Frontal cortex (tissue), 4 donors: ENCODE measurements around the gene IL18RAP. TPM values are rescaled to one million over a fixed set of nuclear protein-coding genes. Genes with fewer than 3 reads are reported as not detected.
A peak's percentile ranks its signal among the peaks of the same experiment; 100 is the strongest.

Source experiments
- DNase-seq, 2 donors: peaks; one replicate each; pipeline ENCODE4 v3.0.0; 2012; ENCODE audit warnings: low spot score in 2 of 2
- FAIRE-seq: peaks from 2 replicates; lab custom pipeline; 2012; peaks lifted over from hg19 to GRCh38; lab: Jason Lieb, UNC
- total RNA-seq: library from RNA; depleted of rRNA; stranded (reverse); fragments of >200 nt; gene quantifications from one replicate; pipeline ENCODE4 v1.2.3, GENCODE V29; 2014
- donor health status: control.
- donor health status: control.
- donor health status: control.

Gene IL18RAP
- total RNA-seq, 1 donor from 2014 or later, result 0.41 TPM

DNA sequence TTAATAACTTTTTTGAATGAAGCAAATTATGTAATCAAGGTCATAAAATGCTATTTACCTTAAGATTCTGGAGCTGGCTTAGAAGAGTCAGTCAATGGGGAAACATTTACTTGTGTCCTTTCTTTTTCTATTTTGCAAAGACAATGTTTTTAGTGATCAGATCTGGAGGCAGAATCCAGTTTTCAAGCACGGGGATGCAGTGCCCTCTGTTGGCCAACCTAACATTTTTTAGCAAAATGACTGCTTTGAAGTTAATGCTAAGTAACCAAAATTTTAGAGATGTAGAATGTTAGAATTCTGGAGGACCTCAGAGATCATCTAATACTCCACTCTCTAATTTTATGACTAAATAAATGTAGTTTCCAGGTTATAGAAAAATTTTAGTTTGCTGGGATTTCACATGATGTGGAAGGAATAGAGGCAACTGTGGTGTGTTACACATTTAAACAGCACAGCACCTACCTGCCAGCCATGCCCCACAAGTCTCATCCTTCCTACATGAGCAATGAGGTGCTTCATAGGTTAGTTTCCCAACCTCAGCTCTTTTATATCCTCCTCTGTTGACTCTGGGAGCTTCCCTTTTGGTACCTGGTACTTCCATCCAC lies 26.5 kb downstream of the IL18RAP start:
- peak; percentile 8 to 43 for DNase-seq
- FAIRE-seq, result peak; percentile 66

DNA sequence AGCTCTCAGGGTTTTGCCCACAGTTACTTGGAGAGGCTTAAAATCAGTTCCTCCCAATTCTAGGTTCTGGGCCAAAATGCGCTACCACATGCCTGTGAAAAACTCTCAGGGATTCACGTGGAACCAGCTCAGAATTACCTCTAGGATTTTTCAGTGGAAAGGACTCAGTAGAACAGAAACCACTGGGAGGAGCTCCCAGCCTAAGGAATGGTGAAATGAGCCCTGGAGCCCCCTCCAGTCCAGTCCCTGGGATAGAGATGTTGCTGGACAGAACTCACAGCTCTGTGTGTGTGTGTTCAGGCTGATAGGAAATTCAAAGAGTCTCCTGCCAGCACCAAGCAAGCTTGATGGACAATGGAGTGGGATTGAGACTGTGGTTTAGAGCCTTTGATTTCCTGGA lies 29.0 kb downstream of the IL18RAP start:
- FAIRE-seq (no peak), DNase-seq (no peak)

DNA sequence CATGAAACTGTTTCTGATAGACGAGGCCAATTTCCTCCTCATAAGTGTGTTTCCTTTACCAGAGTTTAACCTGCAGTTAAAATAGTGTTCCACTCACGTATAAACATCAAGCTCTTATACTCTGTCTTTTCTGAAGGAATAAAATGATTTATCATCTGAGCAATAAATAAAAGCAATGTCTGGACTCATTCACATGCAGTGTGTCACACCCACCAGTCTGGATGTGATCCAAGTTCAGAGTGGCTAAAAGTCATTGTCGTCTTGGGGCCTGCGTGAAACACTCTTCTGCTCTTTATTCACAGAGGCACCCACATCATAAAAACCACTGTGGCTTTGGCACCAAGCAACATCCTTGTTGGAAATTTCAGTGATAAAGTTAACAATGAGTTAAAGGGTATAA lies 30.5 kb downstream of the IL18RAP start:
- no peak for FAIRE-seq

DNA sequence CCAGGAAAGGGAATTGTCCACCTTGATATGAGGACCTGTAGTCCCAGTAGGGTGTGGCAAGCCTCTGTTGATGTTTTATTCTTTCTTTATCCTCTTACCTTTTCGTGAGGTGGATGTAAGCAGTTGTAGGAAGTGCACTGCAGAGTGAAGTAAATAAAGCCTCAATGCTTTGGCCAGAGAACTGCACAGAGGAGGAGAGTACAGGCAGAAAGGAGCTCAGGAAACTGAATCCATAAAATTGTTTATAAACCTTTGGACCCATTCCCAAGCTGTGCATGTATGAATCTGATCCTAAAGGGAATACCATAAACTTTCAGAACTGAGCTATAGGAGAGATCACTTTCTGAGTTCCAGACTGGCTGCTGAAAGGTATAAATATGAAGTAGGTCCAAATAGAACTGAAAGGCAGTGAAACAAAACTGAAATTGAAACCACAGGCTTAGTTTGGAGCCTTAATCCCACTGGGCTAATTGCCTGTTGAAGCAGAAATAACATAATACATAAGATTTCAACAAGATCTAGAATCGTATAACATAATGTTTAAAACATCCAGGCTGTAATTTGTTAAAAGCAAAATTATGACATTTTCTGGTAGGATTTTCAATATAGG lies 32.2 kb downstream of the IL18RAP start:
- no peak for FAIRE-seq

More for the DNA sequence above, 30.5 kb downstream of the IL18RAP start:
- DNase-seq, result no peak

DNA sequence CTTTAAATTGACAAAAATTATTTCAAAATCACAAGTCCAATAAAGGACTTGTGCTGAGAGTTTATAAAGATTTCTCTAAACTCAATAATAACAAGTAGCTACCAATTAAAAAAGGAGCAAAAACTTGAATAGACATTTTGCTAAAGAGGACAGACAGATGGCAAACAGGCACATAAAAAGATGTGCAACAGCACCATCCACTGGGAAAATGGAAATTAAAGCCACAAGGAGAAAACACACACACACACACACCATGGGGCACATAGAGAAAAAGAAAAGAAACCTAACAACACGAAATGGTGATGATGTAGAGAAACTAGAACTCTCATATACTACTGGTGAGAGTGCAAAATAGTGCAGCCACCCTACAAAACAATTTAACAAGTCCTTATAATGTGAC lies 37.5 kb downstream of the IL18RAP start:
- FAIRE-seq (no peak), DNase-seq (no peak)

More for the DNA sequence above, 32.2 kb downstream of the IL18RAP start:
- no peak for DNase-seq

DNA sequence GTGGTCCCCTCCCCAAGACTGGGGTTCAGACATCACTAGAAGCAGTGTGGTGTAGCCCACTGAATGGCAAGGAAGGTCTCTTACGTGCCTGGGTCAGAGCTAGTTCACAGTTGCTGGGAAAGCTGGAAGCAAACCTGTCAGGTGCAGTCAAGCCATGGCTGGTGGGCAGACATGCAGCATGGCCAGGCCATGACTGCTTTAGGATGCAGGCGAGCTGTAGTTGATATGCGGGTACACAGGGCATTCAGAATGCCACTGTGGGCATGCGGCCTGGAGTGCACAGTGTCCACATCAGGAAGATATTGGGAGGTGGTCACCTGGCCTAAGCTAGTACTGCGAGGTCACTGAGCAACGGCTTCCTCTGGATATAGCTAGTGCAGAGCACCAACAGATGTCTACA lies 38.2 kb downstream of the IL18RAP start:
- FAIRE-seq (no peak), DNase-seq (no peak)

DNA sequence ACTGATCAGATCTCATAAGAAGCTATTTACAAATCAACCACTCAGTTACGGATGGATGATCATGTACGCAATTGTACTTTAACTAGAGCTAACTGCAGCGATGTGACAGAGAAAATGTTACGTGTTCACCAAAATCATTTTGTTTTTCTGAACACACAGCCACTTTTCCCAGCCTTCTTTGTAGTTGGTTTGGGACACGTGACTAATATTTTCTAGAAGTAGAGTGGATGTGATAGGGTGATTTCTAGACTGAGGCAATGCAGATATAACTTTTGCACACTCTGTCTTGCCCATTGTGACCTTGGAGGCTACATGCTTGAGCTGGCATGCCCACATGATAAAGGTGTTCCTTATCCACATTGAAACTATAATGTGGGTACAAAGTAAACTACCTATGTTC lies 40.2 kb downstream of the IL18RAP start:
- DNase-seq, result no peak
- FAIRE-seq, result no peak

DNA sequence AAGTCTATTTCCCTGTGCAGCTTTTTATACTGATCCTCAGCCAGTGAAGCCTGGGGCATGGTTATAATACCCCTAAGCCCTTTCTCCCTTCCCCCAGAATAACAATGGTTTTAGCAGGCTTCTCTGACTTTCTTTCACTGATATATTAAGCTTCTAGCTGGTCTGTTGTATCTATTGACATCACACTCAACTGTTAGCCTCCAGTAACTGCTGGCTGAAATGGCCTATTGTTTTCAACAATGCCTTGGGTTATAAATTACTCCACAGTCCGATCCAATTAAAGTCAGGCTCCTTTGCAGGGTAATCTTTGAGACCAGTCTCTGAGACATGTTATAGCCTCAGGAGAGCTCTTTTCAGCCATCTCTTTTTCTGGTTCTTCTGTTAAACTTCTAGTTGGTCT lies 47.2 kb downstream of the IL18RAP start:
- DNase-seq (no peak), FAIRE-seq (no peak)

DNA sequence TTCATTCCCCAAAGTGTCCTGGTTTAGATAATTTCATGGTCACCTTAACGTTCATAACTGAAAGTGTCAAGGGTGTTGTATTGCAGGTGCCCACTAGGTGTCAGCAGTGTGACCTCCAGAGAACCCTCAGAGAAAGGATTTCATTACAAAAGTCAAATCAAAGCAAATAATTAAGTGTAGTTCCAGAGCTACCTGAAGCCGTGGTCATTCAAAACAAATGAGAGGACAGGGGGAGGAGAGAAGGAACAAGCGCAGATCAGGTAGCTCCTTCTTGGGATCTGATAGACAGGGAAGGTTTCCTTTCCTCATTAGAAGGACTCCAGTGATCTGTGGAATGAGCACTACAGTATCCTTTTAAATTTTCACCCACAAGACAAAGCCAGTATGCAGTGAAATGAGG lies 50.1 kb downstream of the IL18RAP start, which contains the start of gene SLC9A4:
TSS of gene SLC9A4 (plus strand) at position 207 of the 400 bp plus-strand sequence. CDS start 534 bp downstream, outside the sequence.
- DNase-seq (peak; percentile 5 to 7), FAIRE-seq (no peak)

DNA sequence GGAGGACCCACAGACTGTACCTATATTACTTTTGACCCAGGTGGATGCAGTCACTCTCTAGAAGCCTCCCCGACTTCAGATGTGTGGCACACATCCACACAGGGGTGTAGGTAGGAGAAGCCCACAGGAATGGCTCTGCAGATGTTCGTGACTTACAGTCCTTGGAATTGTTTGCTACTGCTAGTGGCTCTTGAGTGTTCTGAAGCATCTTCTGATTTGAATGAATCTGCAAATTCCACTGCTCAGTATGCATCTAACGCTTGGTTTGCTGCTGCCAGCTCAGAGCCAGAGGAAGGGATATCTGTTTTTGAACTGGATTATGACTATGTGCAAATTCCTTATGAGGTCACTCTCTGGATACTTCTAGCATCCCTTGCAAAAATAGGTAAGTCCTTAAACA lies 50.7 kb downstream of the IL18RAP start:
- DNase-seq (no peak), FAIRE-seq (no peak)

DNA sequence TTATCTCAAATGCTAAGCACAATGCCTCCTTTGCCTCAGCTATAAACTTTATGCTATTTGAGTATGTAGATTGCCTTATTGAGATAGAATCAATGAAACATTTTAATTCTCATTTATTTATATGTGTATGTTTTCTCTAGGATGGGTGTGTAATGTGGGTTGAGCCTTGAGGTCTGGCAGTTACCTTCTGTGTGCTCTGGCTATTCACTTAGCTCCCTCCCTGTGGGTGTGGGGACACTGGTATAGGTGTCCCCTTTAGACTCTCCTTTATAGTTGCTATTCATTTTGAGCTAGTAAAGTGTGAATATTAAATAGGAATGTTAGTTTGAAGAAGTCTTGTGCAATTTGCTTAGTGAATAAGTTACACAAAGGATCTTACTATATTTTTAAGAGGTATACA lies 51.8 kb downstream of the IL18RAP start:
- DNase-seq, result no peak
- no peak for FAIRE-seq

DNA sequence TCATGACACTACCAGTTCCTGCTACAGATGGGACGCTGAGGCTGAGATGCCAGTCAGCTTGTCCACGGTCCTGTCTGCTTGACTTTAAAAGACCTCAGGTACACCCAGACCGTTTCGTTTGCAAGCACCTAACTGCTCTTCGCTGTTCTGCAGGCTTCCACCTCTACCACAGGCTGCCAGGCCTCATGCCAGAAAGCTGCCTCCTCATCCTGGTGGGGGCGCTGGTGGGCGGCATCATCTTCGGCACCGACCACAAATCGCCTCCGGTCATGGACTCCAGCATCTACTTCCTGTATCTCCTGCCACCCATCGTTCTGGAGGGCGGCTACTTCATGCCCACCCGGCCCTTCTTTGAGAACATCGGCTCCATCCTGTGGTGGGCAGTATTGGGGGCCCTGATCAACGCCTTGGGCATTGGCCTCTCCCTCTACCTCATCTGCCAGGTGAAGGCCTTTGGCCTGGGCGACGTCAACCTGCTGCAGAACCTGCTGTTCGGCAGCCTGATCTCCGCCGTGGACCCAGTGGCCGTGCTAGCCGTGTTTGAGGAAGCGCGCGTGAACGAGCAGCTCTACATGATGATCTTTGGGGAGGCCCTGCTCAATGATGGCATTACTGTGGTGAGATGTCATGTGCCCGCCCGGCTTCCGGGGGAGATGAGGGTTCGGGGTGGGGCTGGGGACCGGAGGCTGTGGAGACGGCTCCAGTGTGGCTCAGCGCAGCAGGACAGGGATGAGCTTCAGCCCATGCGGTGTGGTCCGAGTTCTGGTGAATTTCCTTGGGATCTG lies 55.9 kb downstream of the IL18RAP start:
- DNase-seq (no peak), FAIRE-seq (no peak)

DNA sequence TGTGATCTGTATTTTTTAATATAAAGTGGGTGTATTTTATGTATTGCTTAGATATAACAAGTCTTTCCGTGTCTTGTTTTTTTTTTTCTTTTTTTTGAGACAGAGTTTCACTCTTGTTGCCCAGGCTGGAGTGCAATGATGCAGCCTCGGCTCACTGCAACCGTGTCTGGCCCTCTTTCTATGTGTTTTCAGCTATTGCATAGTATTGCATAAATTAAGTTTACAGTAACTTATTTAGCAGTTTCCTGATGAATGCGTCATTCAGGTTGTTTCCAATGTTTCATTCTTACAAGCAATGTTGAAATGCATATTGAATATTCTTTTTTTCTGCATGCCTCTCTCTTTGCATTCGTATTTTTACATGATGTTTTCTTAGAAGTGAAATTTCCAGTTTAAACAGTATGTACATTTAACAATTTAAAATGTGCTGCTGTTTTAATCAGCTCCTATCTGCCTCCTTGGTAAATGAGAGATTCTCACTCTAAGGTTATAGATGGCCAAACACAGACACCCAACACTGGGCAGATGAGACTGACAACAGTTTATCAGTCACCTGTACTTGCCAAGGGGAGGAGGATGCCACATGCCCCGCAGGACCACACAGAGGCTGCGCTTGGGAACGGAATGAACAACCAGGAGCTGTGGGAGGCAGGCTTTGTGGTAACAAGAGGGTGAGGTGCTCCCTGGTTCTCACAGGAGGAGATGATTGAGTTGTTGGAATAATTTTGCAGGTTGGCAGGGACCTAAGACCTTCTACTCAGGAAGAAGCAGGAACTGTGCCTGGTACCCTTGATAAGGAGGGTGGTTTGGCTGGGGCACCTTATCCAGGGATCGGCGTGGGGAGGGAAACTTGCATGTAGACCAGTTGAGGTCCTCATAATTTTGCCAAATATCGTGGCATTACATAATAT lies 57.6 kb downstream of the IL18RAP start:
- FAIRE-seq (no peak), DNase-seq (no peak)

DNA sequence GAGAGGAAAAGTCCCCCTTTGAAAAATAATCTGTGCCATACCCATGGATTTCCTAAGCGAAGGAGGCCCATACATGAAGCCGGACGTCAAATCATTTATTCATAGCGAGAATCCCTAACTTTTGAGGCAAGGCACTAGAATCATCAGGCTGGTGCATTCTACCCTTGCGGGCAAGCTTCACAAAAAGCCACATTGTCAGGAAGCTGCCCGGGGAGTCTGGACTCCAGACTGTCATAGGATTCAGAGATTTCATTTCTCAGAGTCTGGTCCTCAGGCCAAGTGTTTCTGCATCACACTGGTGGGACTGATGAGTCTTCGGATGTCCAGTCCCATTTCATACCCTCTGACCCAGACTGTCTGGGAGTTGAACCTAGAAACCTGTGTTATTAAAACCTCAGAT lies 59.0 kb downstream of the IL18RAP start:
- no peak for FAIRE-seq
- no peak for DNase-seq

DNA sequence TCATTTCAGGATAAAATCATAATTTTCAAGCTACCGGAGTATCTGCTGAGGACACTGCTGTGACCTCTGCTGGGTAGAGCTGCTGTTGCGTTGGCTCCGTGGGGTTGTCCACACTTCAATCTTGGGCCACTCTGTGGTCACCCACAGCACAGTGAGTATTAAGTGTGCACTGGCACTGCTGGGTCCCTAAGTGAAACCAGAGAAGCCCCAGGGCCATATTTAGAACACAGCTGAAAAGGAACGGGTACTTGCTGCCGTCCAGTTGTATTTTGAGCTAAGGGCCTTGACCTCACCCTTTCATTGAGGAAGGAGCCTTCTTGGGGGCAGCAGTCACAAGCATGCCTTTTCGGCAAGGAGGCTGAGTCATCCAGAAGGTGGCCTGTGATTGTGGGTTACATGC lies 60.1 kb downstream of the IL18RAP start:
- no peak for FAIRE-seq
- no peak for DNase-seq

DNA sequence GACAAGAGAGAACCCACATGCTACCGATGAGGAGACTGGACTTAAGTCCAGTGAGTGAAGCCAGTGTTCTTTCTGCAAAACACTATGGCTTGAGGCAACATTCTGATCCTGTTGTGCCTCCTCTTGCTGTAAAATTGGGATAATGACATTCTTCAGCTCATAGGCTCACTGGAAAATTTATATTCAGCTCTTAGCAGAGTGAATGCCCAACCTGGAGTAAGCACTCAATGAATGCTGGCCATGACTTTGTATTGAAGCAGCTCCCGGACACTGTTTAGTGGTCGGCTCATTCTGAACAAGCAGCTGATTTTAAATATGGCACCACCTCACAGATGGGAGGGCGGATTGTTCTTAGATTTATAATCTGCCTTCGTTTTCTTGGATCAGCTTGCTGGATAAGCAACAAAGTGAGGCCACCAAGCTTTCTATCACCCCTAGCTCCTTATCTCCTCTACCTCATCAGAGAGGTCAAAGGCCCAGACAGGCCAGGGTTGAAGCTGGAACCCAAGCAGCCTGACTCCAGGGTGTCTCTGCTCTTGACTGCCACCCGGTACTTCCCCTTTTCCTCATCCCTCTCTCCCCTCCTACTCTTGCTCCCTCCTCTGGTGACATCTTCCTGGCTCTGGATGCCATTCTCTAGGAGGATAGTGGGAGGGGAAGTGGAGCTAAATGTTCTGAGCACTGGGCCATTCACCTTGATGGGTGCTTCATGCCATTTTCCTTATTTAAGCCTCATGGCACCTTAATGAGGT lies 61.5 kb downstream of the IL18RAP start:
- FAIRE-seq, result no peak
- no peak for DNase-seq

DNA sequence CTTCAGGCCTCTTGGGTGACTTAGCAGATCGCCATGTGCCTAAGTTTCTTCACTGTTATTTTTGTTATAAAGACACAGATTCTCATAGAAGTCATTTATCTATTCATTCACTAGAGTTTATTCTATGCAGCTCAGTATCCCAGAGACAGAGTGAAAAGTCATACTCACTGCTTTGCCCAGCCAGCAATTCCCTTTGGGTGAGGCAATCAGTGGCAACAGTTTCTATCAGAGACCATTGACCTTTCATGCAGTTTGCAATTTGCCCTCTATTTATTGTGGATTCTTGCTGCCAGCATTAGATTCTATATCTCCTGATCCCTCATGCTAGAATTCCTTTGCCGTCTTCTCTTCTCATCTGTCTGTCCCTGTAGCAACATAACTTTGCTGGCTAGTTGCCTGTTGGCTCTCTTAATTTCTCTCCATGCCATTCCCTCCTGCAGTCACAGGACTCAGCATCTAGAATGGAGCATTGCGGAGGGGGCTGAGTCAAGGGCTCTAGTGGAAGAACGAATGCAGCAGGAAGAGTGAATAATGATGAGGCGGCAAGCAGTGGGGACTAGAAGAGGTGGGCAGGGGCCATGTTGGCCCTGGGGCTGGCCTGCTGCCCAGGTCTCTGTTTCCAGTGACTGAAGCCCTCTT lies 62.3 kb downstream of the IL18RAP start:
- DNase-seq, result no peak

DNA sequence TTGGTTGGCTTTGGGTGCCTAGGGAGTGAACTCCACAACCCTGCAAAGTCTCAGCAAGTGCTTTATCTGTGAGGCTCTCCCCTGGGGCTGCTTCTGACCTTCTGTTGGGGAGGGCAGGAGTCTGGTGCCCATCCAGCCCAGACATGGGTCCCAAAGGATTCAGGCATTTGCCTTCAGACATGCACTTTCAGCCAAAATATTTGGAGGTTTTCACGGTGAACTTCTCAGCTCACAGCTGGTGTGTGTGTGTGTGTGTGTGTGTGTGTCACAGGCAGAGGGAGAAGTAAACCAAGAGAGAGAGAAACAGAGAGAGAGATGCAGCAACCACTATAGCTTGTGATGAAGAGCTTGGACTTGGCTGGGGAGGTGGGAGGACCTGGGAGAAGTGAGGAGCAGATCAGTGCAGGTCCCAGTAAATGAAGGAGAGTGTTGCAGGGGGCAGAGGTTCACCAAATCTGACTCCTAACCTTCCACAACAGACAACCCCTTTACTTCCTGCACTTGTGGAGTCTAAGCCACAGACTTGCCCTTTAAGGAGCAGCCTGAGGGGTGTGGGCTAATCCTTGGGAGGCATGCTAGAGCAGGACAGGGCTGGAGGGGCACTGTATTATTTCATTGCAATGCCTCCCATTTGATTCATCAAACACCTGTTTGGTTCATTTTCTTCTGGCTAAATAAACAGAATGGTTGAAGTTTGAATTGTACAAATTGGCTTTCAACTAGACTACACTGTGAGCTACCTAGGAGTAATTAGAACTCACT lies 64.2 kb downstream of the IL18RAP start:
- DNase-seq (no peak), FAIRE-seq (no peak)

More for the DNA sequence above, 62.3 kb downstream of the IL18RAP start:
- no peak for FAIRE-seq
